Thyroid gland (tissue), 4 donors: ENCODE measurements around the gene CEACAM20. TPM values are rescaled to one million over a fixed set of nuclear protein-coding genes. Genes with fewer than 3 reads are reported as not detected.
"Not testable (repeated sequence)": the region's sequence is repeated elsewhere in the genome, so short reads cannot be mapped to it uniquely, and the experiment has no call there.

Source experiments
- DNase-seq, 2 donors: peaks; one replicate each; pipeline ENCODE4 v3.0.0-alpha.2; 2019
- H3K27ac ChIP-seq, 3 donors: fragments of 200-600 bp; sonication (generic); 1 replicate in 2 of 3; 2 replicates in 1 of 3; pipeline ENCODE4 v1.5.1; 2016 to 2019; ENCODE audit warnings: mild to moderate bottlenecking in 1 of 3, moderate library complexity in 1 of 3
- H3K27me3 ChIP-seq: fragments of 200-600 bp; sonication (generic); one replicate; pipeline ENCODE4 v1.5.1; 2019
- H3K36me3 ChIP-seq, 2 donors: fragments of 200-600 bp; sonication (generic); one replicate each; pipeline ENCODE4 v1.5.1; 2016 to 2019
- H3K4me1 ChIP-seq, 2 donors: fragments of 200-600 bp; sonication (generic); one replicate each; pipeline ENCODE4 v1.5.1; 2017 to 2019
- H3K4me3 ChIP-seq, 3 donors: fragments of 200-600 bp; sonication (generic); replicated peaks in 1 of 3; 1 replicate in 2 of 3; 2 replicates in 1 of 3; pipeline ENCODE4 v1.5.1; 2016; ENCODE audit warnings: mild to moderate bottlenecking in 1 of 3
- H3K9me3 ChIP-seq: fragments of 200-600 bp; sonication (generic); one replicate; pipeline ENCODE4 v1.5.1; 2017
- CTCF ChIP-seq, 6 experiments: fragments of 200-600 bp in 3 of 6; fragments of 450-650 bp in 3 of 6; sonication (generic) in 3 of 6; IDR thresholded peaks; one replicate each; pipeline ENCODE4 v1.5.1; 2016 to 2019; ENCODE audit warnings: antibody characterized with exemption in 6 of 6, mild to moderate bottlenecking in 2 of 6, inconsistent platforms in 1 of 6, moderate library complexity in 1 of 6
- POLR2A ChIP-seq, 2 donors: fragments of 450-650 bp; IDR thresholded peaks; one replicate each; pipeline ENCODE4 v1.6.1; 2017; ENCODE audit warnings: antibody characterized with exemption in 2 of 2, mild to moderate bottlenecking in 2 of 2, moderate library complexity in 1 of 2
- WGBS, 2 donors: methylation state at CpG; one replicate each; pipeline ENCODE4 v1.1.5; 2017; 5-methylcytosine and 5-hydroxymethylcytosine counted together
- intact Hi-C: fragments of 100-400 bp; cut with DNase I; formaldehyde crosslinking; loops from one replicate; pipeline ENCODE4 v1.15.1; 2023
- total RNA-seq, 4 donors: library from RNA; depleted of rRNA; stranded (reverse); fragments of >200 nt; gene quantifications; one replicate each; pipeline ENCODE4 v1.2.3, GENCODE V29; 2016

Gene CEACAM20
- total RNA-seq, 4 donors from 2014 or later: not detected

- TF ChIP-seq POLR2A (IDR thresholded peaks at IDR 0.05) (no peak), CTCF (IDR thresholded peaks at IDR 0.05) (peak in 5 of 6 experiments; percentile 22 to 75 (median 65))
- intact Hi-C loops: loop anchor here (10.0 kb wide), 1 partner anchor 214 kb away; no protein-coding TSS in a partner anchor
- no peaks in the 10 kb centered on the region for H3K36me3 ChIP-seq
- H3K27ac ChIP-seq: no peak overlapping the region
- WGBS, 2 donors: 49 to 54% methylated on average over 13 of the region's 13 CpGs
- H3K27me3 ChIP-seq: no peaks in the 10 kb centered on the region
- DNase-seq: peak; percentile 54 to 62
- no peaks in the 10 kb centered on the region for H3K9me3 ChIP-seq
- no peaks in the 10 kb centered on the region for H3K4me1 ChIP-seq
- no peak overlapping the region for H3K4me3 ChIP-seq
Observed at GRCh38 chr19:44570984-44571684, 41.7 kb upstream of the CEACAM20 start.

- Histone ChIP-seq H3K4me1 (no peaks in the 10 kb centered on the region), H3K4me3 (no peak overlapping the region), H3K36me3 (no peaks in the 10 kb centered on the region), H3K27me3 (no peaks in the 10 kb centered on the region), H3K27ac (no peak overlapping the region), H3K9me3 (no peaks in the 10 kb centered on the region)
- TF ChIP-seq POLR2A (IDR thresholded peaks at IDR 0.05): no peak
- no peak for TF ChIP-seq CTCF (IDR thresholded peaks at IDR 0.05)
- DNase-seq: no peak
- intact Hi-C loops: loop anchor here (10.0 kb wide), 1 partner anchor 214 kb away; no protein-coding TSS in a partner anchor
- WGBS, 2 donors: 35 to 43% methylated on average over 3 of the region's 3 CpGs
Observed at GRCh38 chr19:44570603-44570983, 41.1 kb upstream of the CEACAM20 start.

- Histone ChIP-seq H3K4me3 (no peak overlapping the region), H3K36me3 (no peaks in the 10 kb centered on the region), H3K4me1 (no peaks in the 10 kb centered on the region), H3K27me3 (no peaks in the 10 kb centered on the region), H3K9me3 (no peaks in the 10 kb centered on the region), H3K27ac (no peak overlapping the region)
- 63 to 80% methylated on average over 2 of the region's 2 CpGs for WGBS, 2 donors
- TF ChIP-seq CTCF (IDR thresholded peaks at IDR 0.05): no peak
- no peak for TF ChIP-seq POLR2A (IDR thresholded peaks at IDR 0.05)
- DNase-seq: no peak
- intact Hi-C loops: no loop called here
Observed at GRCh38 chr19:44567745-44568144, 38.3 kb upstream of the CEACAM20 start.

- no peaks in the 10 kb centered on the region for H3K36me3 ChIP-seq
- intact Hi-C loops: no loop called here
Observed at GRCh38 chr19:44566984-44567383, 37.5 kb upstream of the CEACAM20 start.

GRCh38 chr19:44563086-44563655 lies 33.7 kb upstream of the CEACAM20 start:
- DNase-seq: not testable (repeated sequence)
- WGBS, 2 donors: 91 to 95% methylated on average over 13 to 19 of the region's 33 CpGs

More at GRCh38 chr19:44566984-44567383, 37.5 kb upstream of the CEACAM20 start:
- WGBS, 2 donors: 58 to 68% methylated on average over 5 of the region's 5 CpGs
- H3K9me3 ChIP-seq: no peaks in the 10 kb centered on the region
- H3K27ac ChIP-seq: no peak overlapping the region
- TF ChIP-seq CTCF (IDR thresholded peaks at IDR 0.05): no peak
- TF ChIP-seq POLR2A (IDR thresholded peaks at IDR 0.05): no peak
- no peaks in the 10 kb centered on the region for H3K27me3 ChIP-seq
- no peak overlapping the region for H3K4me3 ChIP-seq
- H3K4me1 ChIP-seq: no peaks in the 10 kb centered on the region
- DNase-seq: no peak

More at GRCh38 chr19:44563086-44563655, 33.7 kb upstream of the CEACAM20 start:
- H3K36me3 ChIP-seq, H3K4me3 ChIP-seq, H3K4me1 ChIP-seq, H3K27ac ChIP-seq, H3K9me3 ChIP-seq, intact Hi-C loops, H3K27me3 ChIP-seq: not testable (repeated sequence)
